Cardiac septum (tissue), 1 donor: ENCODE results near the gene SH2B3. TPM values are rescaled to one million over a fixed set of nuclear protein-coding genes. Genes with fewer than 3 reads are reported as not detected.
A peak's percentile ranks its signal among the peaks of the same experiment; 100 is the strongest.

ENCODE experiments used
- DNase-seq: peaks from one replicate; pipeline ENCODE4 v3.0.0-alpha.2; 2020; ENCODE audit warnings: low spot score
- intact Hi-C: fragments of 100-400 bp; cut with DNase I; formaldehyde crosslinking; loops from one replicate; pipeline ENCODE4 v1.14.0; 2022
- total RNA-seq: library from RNA; stranded (reverse); fragmentation: NEBNext Ultra II Directional; extraction: Animal tissue kit (Norgen Biotek cat#: 25700); gene quantifications from one replicate; pipeline ENCODE4 v1.2.1, GENCODE V29; 2021
- donor health status: DM: no; HTN: no; CAD: no.

Gene SH2B3
- total RNA-seq, 1 donor from 2014 or later, result 33.7 TPM

DNA sequence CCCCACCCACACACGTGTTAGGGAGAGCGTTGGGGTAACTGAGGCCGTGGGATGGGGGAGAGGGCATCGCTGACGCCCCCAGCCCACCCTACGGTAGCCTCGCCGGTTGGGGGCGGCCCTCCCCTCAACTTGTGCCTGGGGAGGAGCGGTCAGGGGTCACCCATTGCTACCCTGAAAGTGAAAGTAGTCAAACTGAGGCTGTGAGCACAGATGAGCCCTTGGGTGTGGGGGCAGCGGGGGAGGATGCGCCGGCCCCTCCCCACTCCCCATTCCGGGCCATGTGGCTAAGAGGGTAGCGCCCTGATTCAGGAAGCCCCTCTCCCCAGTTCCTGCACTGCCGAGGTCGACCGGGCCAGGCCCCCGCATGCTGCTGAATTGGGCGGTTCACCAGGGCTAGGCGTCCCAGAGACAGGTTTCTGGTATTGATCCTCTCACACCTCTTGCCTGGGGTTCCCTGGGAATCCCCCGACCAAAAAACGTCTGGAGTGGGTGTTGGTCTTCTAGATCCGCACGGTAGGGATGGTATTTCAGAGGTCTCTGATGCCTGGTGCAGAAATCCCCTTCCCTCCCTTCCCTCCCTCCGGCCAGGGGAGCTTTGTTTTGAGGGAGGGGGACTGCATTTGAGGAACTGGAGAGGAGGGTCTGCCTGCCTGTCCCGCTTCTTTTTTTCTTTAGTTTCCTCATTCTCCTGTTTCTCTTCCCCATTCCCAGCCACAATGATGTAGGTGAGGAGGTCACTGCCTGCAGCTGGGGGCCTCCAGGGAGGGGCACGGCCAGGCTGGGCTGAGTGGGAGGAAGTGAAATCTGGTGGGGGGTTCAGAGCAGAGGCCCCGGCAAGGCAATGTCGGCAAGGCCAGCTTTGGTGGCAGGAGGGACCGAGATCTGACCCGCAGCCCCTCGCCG, 1.0 kb downstream of the SH2B3 start:
- DNase-seq, result peak; percentile 82
- intact Hi-C loops, result loop anchor here (5.0 kb wide), 1 partner anchor 41 kb away; no protein-coding TSS in a partner anchor

DNA sequence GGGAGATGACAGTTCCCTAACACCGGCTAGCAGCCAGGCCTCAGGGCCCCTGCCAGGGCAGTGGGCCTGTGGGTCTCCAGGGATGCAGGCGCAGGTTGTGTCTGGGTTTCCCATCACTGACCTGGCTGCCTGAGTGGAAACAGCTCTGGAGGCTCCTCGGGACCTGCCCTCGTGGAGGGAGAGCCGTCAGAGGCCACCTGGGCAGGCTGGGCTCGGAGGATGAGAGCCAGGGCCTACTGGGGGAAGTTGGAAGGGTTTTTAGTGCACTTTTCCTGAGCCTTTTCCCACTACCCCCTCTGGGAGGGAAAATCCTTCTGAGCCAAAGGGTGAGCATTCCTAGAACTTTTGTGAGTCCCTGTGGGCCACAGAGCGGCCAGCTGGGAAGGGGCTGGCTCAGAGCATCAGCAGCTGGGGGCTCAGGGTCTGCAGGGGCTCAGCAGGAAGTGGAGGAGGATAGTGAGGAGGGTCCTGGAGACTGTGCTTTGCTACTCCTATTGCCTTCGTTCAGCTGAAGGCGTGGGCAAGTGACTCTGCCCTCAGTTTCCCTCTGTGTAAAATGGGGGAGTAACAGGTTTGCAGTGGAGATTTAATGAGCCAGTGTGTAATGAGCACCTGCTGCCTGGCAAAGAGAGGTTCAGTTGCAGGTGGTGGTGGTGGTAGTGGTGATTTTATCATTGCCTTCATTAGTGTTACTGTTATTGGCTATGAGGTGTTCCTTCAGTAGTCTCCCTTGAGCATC, 1.8 kb downstream of the SH2B3 start:
- intact Hi-C loops, result loop anchor here (5.0 kb wide), 1 partner anchor 40 kb away; no protein-coding TSS in a partner anchor
- DNase-seq, result no peak

DNA sequence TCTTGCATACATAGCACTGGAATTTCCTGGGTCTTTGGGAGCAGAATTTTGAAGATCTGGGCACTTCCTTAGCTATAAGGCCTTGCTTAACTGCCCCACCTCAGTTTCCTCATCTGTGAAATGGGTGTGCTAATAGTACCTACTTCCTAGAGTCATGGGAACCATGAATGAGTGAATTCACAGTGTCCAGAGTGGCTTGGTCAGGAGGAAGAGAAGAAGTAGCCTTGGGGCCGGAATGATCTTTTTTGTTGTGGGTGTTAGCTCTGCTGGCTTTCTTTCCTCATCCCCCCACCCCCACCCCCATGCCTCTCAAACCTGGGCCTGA, 2.4 kb downstream of the SH2B3 start:
- no peak for DNase-seq
- intact Hi-C loops, result loop anchor here (5.0 kb wide), 1 partner anchor 39 kb away; no protein-coding TSS in a partner anchor

DNA sequence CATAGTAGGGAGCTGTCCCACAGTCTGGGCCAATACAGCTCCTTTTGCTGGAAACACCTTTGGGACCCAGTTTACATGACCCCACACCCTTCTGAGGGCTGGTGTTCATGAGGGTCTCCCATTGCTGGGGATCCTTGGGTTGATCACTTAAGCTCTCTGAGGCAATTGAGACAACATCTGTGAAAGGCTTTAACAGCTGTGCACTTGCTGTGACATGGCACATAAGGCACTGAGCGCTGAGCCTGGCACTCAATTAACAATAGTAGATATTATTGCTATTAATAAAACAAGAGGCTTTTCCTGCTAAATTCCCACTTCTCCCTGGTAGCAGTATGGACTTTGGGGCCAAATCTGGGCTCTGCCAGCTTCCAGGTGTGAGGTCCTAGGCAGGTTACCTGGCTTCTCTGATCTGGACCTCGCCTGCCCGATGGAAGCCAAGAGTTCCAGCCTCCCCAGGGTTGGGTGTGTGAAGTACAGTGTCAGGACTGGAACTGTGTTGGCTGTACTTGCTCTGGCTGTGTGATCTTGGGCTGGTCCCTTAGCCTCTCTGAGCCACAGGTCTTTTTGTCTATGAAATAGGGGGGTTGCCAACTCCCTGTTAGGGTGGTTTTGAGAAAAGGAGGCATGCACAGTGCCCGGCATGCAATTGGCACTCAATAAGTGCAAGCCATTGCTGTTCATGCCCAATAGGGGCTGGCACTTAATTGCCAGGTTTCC, 3.1 kb downstream of the SH2B3 start:
- DNase-seq, result no peak
- intact Hi-C loops, result loop anchor here (5.0 kb wide), 1 partner anchor 38 kb away; no protein-coding TSS in a partner anchor

DNA sequence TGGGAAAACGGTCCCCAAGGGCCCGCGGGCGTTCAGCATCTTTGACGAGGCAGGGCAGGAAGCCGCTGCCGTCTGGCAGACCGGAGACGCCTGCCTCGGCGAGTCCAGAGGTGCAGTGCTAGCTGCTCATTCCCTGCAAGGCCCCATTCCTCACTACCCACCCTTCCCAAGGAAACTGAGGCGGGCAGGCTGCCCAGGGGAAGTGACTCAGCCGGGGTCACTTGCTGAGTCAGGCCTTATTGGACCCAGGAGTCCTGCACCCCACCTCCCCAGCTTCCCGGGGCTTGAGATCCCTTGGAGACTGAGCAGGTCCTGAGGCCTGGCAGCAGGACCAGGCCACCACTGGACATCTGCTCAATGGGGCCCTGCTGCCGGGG, 3.7 kb downstream of the SH2B3 start:
- intact Hi-C loops, result loop anchor here (5.0 kb wide), 1 partner anchor 38 kb away; no protein-coding TSS in a partner anchor
- DNase-seq, result peak; percentile 83

DNA sequence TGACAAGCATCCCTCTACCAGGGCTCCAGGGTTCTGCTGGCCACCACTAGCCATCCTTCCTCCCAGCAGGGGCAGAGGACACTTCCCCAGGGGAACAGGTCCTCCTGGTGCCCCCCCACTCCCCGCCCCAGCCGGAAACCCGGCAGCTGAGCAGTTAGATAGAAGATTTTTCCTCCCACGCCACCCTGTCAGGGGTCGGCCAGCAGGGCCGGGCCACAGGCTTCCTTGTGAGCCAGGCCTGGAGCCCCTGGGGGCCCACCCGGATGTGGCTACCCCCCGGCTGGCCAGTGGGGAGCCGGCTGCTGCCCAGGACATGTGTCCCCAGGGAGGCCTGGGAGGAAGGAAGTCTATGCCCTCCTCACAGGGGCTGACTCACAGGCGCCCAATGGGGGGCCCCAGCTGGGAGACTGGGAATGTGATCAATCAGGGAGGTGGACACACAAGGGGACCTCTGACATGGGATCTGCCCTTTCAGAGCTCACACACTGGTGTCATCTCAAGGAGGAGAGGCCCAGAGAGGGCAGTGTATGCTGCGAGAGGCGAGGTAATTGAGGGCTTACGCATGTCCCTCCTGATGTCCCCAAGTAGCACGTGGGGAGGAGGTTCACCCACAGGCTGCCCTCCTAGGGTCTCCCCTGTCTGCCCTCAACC, 4.2 kb downstream of the SH2B3 start:
- intact Hi-C loops, result loop anchor here (2.0 to 5.0 kb wide), 2 partner anchors 21 to 37 kb away; no protein-coding TSS in a partner anchor
- peak; percentile 83 for DNase-seq

DNA sequence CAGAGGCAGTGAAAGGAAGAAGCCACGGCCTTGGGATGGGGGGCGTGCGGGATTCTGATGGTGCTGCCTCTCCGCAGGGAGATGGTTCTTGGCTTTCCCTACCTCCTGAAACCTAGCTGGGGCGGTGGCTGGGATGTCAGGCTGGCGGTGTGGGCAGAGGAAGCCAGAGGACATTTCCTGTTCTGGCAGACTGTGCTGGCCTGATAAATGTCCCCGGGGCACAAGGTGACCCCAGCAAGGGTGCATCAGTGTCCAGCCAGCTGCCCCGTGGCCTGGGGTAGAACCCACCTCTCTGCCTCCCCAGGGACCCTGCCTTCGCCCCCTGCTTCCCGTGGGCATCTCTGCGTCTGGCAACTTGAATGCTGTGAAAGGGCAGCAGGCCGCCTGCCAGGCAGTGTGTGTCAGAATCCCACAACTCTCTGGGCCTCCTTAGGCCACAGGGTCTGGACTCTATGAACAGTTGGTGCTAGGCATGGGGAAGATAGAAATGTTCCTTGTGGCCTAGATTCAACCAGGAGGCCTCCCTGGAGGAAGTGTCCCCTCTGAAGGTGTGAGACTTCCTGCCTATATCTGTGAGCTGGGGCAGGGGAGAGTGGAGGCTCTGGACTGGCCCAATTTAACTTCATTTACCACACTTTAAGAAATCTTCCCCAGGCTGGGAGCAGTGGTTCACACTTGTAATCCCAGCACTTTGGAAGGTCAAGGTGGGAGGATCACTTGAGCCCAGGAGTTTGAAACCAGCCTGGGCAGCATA, 4.9 kb downstream of the SH2B3 start:
- DNase-seq, result no peak
- intact Hi-C loops, result loop anchor here (2.0 kb wide), 1 partner anchor 20 kb away; no protein-coding TSS in a partner anchor

DNA sequence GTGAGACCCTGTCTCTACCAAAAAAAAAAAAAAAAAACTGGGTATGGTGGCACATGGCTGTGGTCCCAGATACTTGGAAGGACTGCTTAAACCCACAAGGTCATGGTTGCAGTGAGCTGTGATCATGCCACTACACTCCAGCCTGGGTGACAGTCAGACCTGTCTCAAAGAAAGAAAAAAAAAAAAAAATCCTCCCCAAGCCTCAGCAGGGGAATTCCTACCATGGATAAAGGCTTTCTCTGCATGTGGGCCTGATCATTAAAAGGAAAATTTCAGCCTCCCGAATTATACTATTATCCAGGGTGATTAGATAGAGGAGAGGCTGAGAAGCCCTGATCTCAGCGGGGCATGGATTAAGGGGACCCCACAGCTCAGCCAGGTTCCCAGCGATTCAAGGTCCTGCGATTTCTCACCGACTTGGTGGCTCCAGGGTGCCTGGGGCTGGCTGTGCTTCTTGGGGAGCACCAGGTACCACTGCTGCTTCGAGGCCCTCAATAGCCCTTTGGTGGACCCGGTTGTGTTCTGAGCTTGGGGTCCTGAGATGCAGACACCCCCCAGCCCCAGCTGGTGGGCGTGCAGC, 5.6 kb downstream of the SH2B3 start:
- no peak for DNase-seq
- intact Hi-C loops, result loop anchor here (2.0 kb wide), 1 partner anchor 20 kb away; no protein-coding TSS in a partner anchor

DNA sequence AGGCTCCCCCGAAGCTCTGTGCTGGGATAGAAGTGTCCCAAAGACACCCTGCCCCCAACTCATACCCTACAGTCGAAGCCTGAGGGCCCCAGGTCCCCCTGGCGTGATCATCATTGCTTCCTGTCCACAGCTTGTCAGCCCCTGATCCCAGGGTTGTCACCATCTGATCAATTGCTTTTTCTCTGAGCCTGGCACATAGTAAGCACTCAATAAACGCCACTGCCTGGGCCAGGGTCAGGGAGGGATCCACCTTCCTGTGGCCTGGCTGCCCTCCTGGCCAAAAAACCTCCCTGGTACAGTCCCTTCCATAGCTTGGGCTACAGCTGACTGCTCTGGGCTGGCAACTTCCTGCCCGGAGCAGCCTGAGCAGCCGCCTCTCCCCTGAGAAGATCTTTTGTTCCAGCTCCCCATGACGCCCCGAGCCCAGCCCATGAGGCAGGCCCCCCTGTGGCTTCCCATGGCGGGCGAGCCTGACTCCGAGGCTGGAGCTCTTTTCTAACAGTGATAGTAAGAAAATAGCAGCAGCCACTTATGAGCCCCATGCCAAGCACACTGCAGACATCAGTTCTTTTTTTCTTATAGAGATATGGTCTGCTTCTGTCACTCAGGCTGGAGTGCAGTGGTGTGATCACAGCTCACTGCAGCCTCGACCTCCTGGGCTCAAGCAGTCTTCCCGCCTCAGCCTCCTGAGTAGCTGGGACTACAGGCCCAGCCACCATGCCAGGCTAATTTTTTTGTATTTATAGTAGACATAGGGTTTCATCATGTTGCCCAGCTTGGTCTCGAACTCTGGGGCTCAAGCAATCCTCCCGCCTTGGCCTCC, 6.5 kb downstream of the SH2B3 start:
- intact Hi-C loops, result no loop called here
- DNase-seq, result no peak

DNA sequence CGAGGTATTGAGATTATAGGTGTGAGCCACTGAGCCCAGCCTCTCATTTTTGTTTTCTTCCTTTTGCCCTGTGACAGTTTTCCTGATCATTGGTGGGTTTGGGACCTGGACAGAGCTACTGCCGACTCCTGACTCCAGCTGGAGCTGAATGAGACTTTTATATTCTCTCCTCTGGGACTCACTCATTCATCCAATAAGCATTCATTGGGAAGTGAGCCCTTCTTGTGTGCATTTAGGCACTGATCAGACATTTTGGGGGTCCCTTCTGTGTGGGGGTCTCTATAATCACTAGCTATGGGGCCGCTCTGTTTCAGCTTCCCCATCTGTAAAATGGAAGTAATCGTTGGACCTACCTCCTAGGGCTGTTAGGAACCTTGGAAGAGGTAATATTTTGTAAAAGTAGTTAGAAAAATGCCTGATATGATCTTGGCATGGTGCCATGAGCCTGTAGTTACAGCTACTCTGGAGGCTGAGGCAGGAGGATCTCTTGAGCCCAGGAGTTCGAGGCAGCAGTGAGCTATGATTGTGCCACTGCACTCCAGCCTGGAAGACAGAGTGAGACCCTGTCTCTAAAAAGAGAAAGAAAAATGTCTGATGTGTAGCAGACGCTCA, 7.2 kb downstream of the SH2B3 start:
- intact Hi-C loops, result no loop called here
- no peak for DNase-seq

DNA sequence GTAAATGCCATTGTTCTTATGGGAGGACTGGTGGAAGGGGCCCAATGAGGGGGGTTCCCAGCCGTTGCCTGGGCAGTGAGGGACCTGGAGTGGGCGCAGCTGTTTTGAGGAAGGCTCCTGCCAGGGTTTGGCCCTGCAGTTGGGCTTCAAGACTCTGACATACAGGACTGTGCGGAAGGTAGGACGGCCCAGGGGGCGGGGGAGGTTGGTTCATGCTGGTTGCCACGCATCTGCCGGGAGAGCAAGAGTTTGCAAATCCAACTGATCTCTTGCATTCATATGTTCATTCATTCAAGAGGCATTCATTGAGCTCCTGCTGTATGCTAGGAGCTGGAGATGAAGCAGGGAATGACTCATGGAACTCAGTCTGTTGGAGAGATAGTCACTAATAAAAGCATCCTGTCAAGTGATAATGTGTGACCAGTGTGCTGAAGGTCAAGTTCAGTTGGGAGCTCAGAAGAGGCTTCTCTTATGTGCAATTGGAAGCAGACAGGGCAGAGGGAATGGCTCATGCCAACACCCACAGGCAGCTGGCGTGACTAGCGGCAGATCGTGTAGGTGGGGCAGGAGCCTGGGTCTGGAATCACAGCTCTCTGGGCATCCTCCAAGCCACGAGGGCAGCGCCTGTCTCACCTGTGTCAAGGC, 7.8 kb downstream of the SH2B3 start:
- intact Hi-C loops, result no loop called here
- DNase-seq, result peak; percentile 84

DNA sequence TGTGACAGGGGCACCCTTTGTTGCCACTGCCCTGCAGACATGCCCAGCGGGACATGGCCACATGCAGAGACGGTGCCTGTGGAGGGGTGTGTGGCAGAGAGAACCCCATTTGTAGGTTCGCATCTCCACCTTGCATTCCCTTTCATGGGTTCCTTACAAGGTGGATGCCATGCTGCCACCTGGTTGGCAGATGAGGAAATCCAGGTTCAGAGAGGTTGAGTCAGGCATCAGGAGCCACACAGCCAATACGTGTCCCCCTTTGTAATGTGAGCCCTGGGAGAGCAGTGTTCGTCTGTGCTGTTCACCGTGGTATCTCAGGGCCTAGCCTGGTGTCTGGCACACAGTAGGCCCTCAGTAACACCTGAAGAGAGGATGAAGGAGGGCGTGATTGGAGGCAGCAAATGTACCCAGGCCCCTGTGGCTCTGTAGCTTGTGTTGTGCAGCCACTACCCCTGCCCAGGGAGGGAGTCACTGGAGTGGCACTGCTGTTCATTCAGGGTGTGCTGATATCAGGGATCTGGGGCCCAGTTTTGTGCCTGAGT, 9.1 kb downstream of the SH2B3 start:
- DNase-seq, result no peak
- intact Hi-C loops, result no loop called here

DNA sequence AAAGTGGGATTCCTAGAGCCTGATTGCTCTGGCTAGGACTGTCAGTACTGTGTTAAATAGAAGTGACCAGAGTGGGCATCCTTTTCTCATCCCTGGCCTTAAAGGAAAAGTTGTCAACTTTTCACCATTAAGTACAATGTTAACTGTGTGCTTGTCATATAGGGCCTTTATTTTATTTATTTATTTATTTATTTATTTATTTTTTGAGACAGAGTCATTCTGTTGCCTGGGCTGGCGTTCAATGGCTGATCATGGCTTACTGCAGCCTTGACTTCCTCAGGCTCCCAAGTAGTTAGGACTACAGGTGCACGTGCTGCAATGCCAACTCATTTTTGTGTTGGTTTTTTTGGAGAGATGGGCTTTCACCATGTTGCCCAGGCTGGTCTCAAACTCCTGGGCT, 11.6 kb downstream of the SH2B3 start:
- intact Hi-C loops, result no loop called here
- no peak for DNase-seq

DNA sequence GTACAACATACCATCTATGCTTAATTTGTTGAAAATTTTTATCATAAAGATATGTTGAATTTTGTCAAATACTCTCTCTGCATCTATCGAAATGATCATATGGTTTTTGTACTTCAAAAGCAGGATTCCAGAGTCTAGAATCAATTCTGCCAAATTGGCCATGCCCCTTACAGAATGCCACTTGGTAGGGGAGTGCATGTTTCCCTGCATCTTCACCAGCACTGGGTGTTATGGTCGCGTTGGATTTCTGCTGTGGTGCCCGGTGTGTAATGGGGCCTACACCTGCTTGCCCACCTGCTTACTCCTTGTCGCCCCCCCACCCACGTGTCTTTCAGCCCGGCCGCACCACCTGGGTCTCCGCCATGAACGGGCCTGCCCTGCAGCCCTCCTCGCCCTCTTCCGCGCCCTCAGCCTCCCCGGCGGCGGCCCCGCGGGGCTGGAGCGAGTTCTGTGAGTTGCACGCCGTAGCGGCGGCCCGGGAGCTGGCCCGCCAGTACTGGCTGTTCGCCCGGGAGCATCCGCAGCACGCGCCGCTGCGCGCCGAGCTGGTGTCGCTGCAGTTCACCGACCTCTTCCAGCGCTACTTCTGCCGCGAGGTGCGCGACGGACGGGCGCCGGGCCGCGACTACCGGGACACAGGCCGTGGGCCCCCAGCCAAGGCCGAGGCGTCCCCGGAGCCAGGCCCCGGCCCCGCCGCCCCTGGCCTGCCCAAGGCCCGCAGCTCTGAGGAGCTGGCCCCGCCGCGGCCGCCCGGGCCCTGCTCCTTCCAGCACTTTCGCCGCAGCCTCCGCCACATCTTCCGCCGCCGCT, 12.3 kb downstream of the SH2B3 start:
- no peak for DNase-seq
- intact Hi-C loops, result no loop called here

DNA sequence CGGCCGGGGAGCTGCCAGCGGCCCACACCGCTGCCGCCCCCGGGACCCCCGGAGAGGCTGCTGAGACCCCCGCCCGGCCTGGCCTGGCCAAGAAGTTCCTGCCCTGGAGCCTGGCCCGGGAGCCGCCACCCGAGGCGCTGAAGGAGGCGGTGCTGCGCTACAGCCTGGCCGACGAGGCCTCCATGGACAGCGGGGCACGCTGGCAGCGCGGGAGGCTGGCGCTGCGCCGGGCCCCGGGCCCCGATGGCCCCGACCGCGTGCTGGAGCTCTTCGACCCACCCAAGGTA, 12.8 kb downstream of the SH2B3 start:
- intact Hi-C loops, result no loop called here
- no peak for DNase-seq

DNA sequence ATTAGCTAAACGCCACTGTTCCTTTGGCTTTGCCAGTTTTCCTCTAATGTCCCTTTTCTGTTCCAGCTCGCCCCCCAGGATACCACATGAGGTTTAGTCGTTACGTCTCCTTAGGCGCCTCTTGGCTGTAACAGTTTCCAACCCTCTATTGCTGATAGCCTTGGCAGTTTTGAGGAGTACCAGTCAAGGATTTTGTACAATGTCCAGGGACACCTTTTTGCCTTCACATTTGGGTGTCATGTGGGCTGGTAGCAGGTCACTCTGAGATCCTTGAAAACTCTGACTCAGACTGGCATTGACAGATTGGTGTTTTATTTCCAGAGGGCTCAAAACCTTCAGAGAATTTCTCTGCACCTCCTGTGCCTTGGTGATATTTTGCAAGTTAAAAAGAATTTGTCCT, 14.1 kb downstream of the SH2B3 start:
- DNase-seq, result no peak
- intact Hi-C loops, result no loop called here
